ENCODE measurements around the gene CFH.

- TF ChIP-seq, protein P1, sequence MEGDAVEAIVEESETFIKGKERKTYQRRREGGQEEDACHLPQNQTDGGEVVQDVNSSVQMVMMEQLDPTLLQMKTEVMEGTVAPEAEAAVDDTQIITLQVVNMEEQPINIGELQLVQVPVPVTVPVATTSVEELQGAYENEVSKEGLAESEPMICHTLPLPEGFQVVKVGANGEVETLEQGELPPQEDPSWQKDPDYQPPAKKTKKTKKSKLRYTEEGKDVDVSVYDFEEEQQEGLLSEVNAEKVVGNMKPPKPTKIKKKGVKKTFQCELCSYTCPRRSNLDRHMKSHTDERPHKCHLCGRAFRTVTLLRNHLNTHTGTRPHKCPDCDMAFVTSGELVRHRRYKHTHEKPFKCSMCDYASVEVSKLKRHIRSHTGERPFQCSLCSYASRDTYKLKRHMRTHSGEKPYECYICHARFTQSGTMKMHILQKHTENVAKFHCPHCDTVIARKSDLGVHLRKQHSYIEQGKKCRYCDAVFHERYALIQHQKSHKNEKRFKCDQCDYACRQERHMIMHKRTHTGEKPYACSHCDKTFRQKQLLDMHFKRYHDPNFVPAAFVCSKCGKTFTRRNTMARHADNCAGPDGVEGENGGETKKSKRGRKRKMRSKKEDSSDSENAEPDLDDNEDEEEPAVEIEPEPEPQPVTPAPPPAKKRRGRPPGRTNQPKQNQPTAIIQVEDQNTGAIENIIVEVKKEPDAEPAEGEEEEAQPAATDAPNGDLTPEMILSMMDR (IDR thresholded peaks at IDR 0.05; ENCODE audit: insufficient read depth, low read length) = no peak
- TF ChIP-seq POLR2AphosphoS5 (IDR thresholded peaks at IDR 0.05; ENCODE audit: low read depth) = no peak
These were observed 3.7 kb downstream of the CFH start for GRCh38 chr1:196655494-196655893.
